ENCODE data around the gene SEC63. TPM values are rescaled to one million over a fixed set of nuclear protein-coding genes. Genes with fewer than 3 reads are reported as not detected.
A peak's percentile ranks its signal among the peaks of the same experiment; 100 is the strongest.

SEC63 gene
- total RNA-seq, 1 experiment from 2014 or later: 51.3 TPM

DNA sequence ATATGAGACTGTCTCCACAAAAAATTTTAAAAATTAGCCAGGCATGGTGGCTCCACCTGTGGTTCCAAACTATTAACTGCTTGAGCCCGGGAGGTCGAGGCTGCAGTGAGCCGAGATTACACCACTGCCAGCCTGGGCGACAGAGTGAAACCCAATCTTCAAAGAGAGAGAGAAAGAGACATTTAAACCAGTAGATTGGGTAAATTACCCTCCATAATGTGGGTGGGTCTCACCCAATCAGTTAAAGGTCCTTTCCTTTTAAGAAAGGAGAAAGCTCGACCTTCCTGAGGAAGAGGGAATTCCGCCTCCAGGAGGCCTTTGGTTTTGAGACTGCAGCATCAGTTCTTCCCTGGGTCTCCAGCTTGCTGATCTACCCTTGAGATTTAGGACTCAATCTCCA, 108.7 kb downstream of the SEC63 start (continued):
- TF ChIP-seq EZH2 (IDR thresholded peaks at IDR 0.05): no peak

- CTCF ChIA-PET: interaction anchor here (0.6 to 2.4 kb wide), 12 partner anchors 15 to 1513 kb away, joined by 3 to 9 read pairs (median 5); partner anchors contain the start of gene BEND3
- Histone ChIP-seq H3K9ac (ENCODE audit: low read length) (0 out of 2 replicates have a peak overlapping the region, but pooled peaks have one; percentile 14), H2AFZ (ENCODE audit: low read depth, low read length, poor library complexity, severe bottlenecking) (peak overlapping the region; percentile 97), H3K27ac (ENCODE audit: low read depth, low read length) (no peak overlapping the region), H3K4me1 (ENCODE audit: control insufficient read depth in 1 of 2, insufficient read depth in 2 of 2, low read length in 2 of 2) (peaks cover 2 to 10% of the 10 kb centered on the region in 2 experiments; a peak in 1 of 4 replicates), H3K36me3 (ENCODE audit: control insufficient read depth in 1 of 2, insufficient read depth in 2 of 2, low read length in 2 of 2) (no peaks in the 10 kb centered on the region), H4K20me1 (ENCODE audit: insufficient read depth) (no peaks in the 10 kb centered on the region), H3K4me3 (replicated peaks in 1 of 2; ENCODE audit: low read depth in 1 of 2, low read length in 2 of 2) (peak overlapping the region; percentile 33 to 48), H3K9me2 (ENCODE audit: insufficient read depth) (no peaks in the 10 kb centered on the region), H3K79me2 (ENCODE audit: insufficient read depth, low read length) (no peaks in the 10 kb centered on the region), H3K4me2 (ENCODE audit: low read length) (peak overlapping the region; percentile 77), H3K9me3 (ENCODE audit: control insufficient read depth in 1 of 2, insufficient read depth in 1 of 2, low read depth in 1 of 2, low read length in 2 of 2) (no peaks in the 10 kb centered on the region), H3K27me3 (ENCODE audit: insufficient read depth, low read length) (no peaks in the 10 kb centered on the region)
- no TSS peak for BruUV-seq (replicated peaks)
- DNase-seq (ENCODE audit: low read depth, low spot score) (peak; percentile 34), ATAC-seq (peak; percentile 97)
- RAD21 ChIA-PET (ENCODE audit: low non-redundant PET in 1 of 2, low total read pairs in 2 of 2, uncharacterized antibody in 2 of 2, unreplicated experiment in 2 of 2): interaction anchor here in 1 of 2 experiments (0.9 kb wide), 1 partner anchor 174 kb away, joined by 3 read pairs; no protein-coding TSS in a partner anchor
- intact Hi-C loops (cut with micrococcal nuclease): loop anchor here (1.0 kb wide), 2 partner anchors 173 to 716 kb away; no protein-coding TSS in a partner anchor
- POLR2A ChIA-PET: interaction anchor here (0.6 kb wide), 1 partner anchor 29 kb away, joined by 3 read pairs; no protein-coding TSS in a partner anchor
- no peak for TF ChIP-seq EZH2 (IDR thresholded peaks at IDR 0.05)
- TF ChIP-seq MAX (IDR thresholded peaks at IDR 0.05): peak; percentile 46; the same call in 1 of the 2 replicates
- TF ChIP-seq TCF7L2 (IDR thresholded peaks at IDR 0.05; ENCODE audit: borderline replicate concordance, extremely low read depth, insufficient read depth, insufficient read length): no peak
- TF ChIP-seq SIN3A (IDR thresholded peaks at IDR 0.05; ENCODE audit: low read depth): no peak
- TF ChIP-seq YY1 (IDR thresholded peaks at IDR 0.05; ENCODE audit: extremely low read depth, insufficient replicate concordance, low read depth, low read length): peak; percentile 11
- no peak for TF ChIP-seq ZFX (IDR thresholded peaks at IDR 0.05)
- TF ChIP-seq, protein P1, sequence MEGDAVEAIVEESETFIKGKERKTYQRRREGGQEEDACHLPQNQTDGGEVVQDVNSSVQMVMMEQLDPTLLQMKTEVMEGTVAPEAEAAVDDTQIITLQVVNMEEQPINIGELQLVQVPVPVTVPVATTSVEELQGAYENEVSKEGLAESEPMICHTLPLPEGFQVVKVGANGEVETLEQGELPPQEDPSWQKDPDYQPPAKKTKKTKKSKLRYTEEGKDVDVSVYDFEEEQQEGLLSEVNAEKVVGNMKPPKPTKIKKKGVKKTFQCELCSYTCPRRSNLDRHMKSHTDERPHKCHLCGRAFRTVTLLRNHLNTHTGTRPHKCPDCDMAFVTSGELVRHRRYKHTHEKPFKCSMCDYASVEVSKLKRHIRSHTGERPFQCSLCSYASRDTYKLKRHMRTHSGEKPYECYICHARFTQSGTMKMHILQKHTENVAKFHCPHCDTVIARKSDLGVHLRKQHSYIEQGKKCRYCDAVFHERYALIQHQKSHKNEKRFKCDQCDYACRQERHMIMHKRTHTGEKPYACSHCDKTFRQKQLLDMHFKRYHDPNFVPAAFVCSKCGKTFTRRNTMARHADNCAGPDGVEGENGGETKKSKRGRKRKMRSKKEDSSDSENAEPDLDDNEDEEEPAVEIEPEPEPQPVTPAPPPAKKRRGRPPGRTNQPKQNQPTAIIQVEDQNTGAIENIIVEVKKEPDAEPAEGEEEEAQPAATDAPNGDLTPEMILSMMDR (IDR thresholded peaks at IDR 0.05 in 2 of 3, conservative IDR thresholded peaks at IDR 0.05 in 1 of 3; ENCODE audit: borderline replicate concordance in 1 of 3, insufficient read depth in 1 of 3, low read depth in 2 of 3, low read length in 2 of 3): peak; percentile 87 to 90 (median 90)
- TF ChIP-seq POLR2A (IDR thresholded peaks at IDR 0.05; ENCODE audit: borderline replicate concordance, extremely low read depth, insufficient read depth, insufficient read length): no peak
- 0 out of 2 replicates have a peak, but pooled peaks have one; percentile 19 for TF ChIP-seq POLR2AphosphoS5 (IDR thresholded peaks at IDR 0.05; ENCODE audit: low read depth, low read length)
- no peak for TF ChIP-seq EZH2phosphoT487 (IDR thresholded peaks at IDR 0.05; ENCODE audit: borderline replicate concordance)
- TF ChIP-seq SP1 (IDR thresholded peaks at IDR 0.05; ENCODE audit: low read depth): no peak
- TF ChIP-seq SRF (IDR thresholded peaks at IDR 0.05; ENCODE audit: low read depth): no peak
- TF ChIP-seq, protein P2, sequence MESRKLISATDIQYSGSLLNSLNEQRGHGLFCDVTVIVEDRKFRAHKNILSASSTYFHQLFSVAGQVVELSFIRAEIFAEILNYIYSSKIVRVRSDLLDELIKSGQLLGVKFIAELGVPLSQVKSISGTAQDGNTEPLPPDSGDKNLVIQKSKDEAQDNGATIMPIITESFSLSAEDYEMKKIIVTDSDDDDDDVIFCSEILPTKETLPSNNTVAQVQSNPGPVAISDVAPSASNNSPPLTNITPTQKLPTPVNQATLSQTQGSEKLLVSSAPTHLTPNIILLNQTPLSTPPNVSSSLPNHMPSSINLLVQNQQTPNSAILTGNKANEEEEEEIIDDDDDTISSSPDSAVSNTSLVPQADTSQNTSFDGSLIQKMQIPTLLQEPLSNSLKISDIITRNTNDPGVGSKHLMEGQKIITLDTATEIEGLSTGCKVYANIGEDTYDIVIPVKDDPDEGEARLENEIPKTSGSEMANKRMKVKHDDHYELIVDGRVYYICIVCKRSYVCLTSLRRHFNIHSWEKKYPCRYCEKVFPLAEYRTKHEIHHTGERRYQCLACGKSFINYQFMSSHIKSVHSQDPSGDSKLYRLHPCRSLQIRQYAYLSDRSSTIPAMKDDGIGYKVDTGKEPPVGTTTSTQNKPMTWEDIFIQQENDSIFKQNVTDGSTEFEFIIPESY (IDR thresholded peaks at IDR 0.05; ENCODE audit: extremely low read depth, insufficient replicate concordance, low read length): no peak
- TF ChIP-seq ZNF274 (IDR thresholded peaks at IDR 0.05; ENCODE audit: low read depth, low read length): no peak
Measured at GRCh38 chr6:107847844-107848802, 109.9 kb downstream of the SEC63 start.

Measured in HCT116 (cell line).